Fibroblast of the aortic adventitia (primary cell): ENCODE data around the gene SLC17A1. TPM values are rescaled to one million over a fixed set of nuclear protein-coding genes. Genes with fewer than 3 reads are reported as not detected.

Source experiments
- DNase-seq: peaks from one replicate; pipeline ENCODE4 v3.0.0-alpha.2; 2010; ENCODE audit warnings: low read depth
- H3K4me3 ChIP-seq: 2 replicates; pipeline ENCODE4 v1.5.1; 2011; ENCODE audit warnings: low read depth, mild to moderate bottlenecking, control low read depth, low read length, moderate library complexity
- total RNA-seq: library from RNA; depleted of rRNA; stranded (reverse); fragments of >200 nt; gene quantifications from 2 replicates; pipeline ENCODE4 v1.2.3, GENCODE V29; 2012; ENCODE audit warnings: low replicate concordance
- TF ChIP-seq, protein P1 (sequence below): IDR thresholded peaks from 2 replicates; pipeline ENCODE4 v1.5.1; 2011; ENCODE audit warnings: mild to moderate bottlenecking, low read length, control low read depth, inconsistent platforms; ENCODE audit not compliant: insufficient read depth

Gene SLC17A1
- total RNA-seq, 1 donor, result not detected

GRCh38 chr6:25746968-25747367 lies 84.9 kb downstream of the SLC17A1 start:
- TF ChIP-seq, protein P1, sequence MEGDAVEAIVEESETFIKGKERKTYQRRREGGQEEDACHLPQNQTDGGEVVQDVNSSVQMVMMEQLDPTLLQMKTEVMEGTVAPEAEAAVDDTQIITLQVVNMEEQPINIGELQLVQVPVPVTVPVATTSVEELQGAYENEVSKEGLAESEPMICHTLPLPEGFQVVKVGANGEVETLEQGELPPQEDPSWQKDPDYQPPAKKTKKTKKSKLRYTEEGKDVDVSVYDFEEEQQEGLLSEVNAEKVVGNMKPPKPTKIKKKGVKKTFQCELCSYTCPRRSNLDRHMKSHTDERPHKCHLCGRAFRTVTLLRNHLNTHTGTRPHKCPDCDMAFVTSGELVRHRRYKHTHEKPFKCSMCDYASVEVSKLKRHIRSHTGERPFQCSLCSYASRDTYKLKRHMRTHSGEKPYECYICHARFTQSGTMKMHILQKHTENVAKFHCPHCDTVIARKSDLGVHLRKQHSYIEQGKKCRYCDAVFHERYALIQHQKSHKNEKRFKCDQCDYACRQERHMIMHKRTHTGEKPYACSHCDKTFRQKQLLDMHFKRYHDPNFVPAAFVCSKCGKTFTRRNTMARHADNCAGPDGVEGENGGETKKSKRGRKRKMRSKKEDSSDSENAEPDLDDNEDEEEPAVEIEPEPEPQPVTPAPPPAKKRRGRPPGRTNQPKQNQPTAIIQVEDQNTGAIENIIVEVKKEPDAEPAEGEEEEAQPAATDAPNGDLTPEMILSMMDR, result no peak
- H3K4me3 ChIP-seq, result no peak overlapping the region
- no peak for DNase-seq

GRCh38 chr6:25745836-25746235 lies 86.0 kb downstream of the SLC17A1 start:
- no peak for DNase-seq
- TF ChIP-seq, protein P1, result no peak
- no peak overlapping the region for H3K4me3 ChIP-seq

DNA sequence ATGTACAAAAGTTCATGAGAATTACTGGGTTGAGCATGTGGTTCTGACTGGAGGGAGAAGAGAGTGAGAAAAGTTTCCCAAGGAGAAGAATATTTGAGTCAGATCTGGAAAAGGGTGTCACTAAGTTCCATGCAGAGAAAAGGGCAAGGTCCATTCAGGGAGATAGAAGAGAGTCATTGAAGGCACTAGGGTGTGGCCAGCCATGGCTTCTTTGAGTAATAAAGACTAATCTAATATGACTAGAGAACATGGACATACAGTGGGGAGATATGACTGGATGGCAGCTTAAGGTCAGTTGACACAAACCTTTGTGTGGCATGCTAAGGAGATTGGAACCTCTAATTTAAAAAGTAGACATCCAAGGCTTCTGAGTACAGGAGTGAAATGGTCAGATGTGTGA lies 88.0 kb downstream of the SLC17A1 start:
- no peak overlapping the region for H3K4me3 ChIP-seq
- DNase-seq, result no peak
- TF ChIP-seq, protein P1, result no peak

GRCh38 chr6:25735261-25735660 lies 96.6 kb downstream of the SLC17A1 start:
- TF ChIP-seq, protein P1, result no peak
- no peak for DNase-seq
- no peak overlapping the region for H3K4me3 ChIP-seq

Other genes with a start within 250 kb of the SLC17A1 start
- gene SCGN, start 179.8 kb downstream of the SLC17A1 start, total RNA-seq, result not detected in 2 replicates
- not detected in 2 replicates for gene SLC17A4, start 77.3 kb downstream of the SLC17A1 start, total RNA-seq
- gene SLC17A3, start 42.2 kb upstream of the SLC17A1 start, total RNA-seq, result 1.1 TPM in 1 of 2 replicates, not detected in the other
- 0.09 TPM in 1 of 2 replicates, not detected in the other for gene SLC17A2, start 98.6 kb upstream of the SLC17A1 start, total RNA-seq
- gene TRIM38, start 130.8 kb upstream of the SLC17A1 start, total RNA-seq, result 12.0 and 35.3 TPM in 2 replicates